Liver (tissue), 9 donors: ENCODE measurements around the gene AMACR. TPM values are rescaled to one million over a fixed set of nuclear protein-coding genes. Genes with fewer than 3 reads are reported as not detected.

ENCODE experiments used
- DNase-seq: peaks from one replicate; pipeline ENCODE4 v3.0.0-alpha.2; 2017; ENCODE audit warnings: low spot score
- H3K27ac ChIP-seq, 2 donors: one replicate each; pipeline ENCODE4 v1.7.0; 2013; ENCODE audit warnings: inconsistent platforms in 2 of 2, low read length in 2 of 2, control low read depth in 1 of 2, low read depth in 1 of 2, mild to moderate bottlenecking in 1 of 2
- H3K27me3 ChIP-seq, 4 donors: one replicate each; pipeline versions ENCODE4 v1.6.1 to v1.7.0; 2013; ENCODE audit warnings: low read length in 3 of 4, inconsistent platforms in 1 of 4, mild to moderate bottlenecking in 1 of 4, moderate library complexity in 1 of 4; ENCODE audit not compliant: control insufficient read depth in 4 of 4, insufficient read depth in 4 of 4
- H3K36me3 ChIP-seq, 4 donors: one replicate each; pipeline versions ENCODE4 v1.6.1 to v1.7.0; 2013; ENCODE audit warnings: low read length in 3 of 4, mild to moderate bottlenecking in 3 of 4, low read depth in 1 of 4, moderate library complexity in 1 of 4; ENCODE audit not compliant: control insufficient read depth in 4 of 4, insufficient read depth in 3 of 4
- H3K4me1 ChIP-seq, 4 donors: one replicate each; pipeline versions ENCODE4 v1.6.1 to v1.7.0; 2013; ENCODE audit warnings: low read length in 3 of 4, mild to moderate bottlenecking in 3 of 4, moderate library complexity in 1 of 4; ENCODE audit not compliant: control insufficient read depth in 4 of 4, insufficient read depth in 4 of 4
- H3K4me3 ChIP-seq, 3 donors: one replicate each; pipeline versions ENCODE4 v1.6.1 to v1.7.0; 2013; ENCODE audit warnings: low read length in 3 of 3, control low read depth in 1 of 3, low read depth in 1 of 3, mild to moderate bottlenecking in 1 of 3
- H3K9ac ChIP-seq, 2 donors: one replicate each; pipeline ENCODE4 v1.7.0; 2013; ENCODE audit warnings: low read length in 2 of 2, mild to moderate bottlenecking in 2 of 2, moderate library complexity in 2 of 2, control low read depth in 1 of 2, low read depth in 1 of 2
- H3K9me3 ChIP-seq, 4 donors: one replicate each; pipeline versions ENCODE4 v1.6.1 to v1.7.0; 2013; ENCODE audit warnings: low read length in 3 of 4; ENCODE audit not compliant: control insufficient read depth in 4 of 4
- ATF3 ChIP-seq: IDR thresholded peaks from 2 replicates; pipeline ENCODE4 v1.6.1; 2016; ENCODE audit warnings: antibody characterized with exemption
- CTCF ChIP-seq: fragments of 150-350 bp; IDR thresholded peaks from 2 replicates; pipeline ENCODE4 v1.5.1; 2017; ENCODE audit warnings: improper control_type of control experiment, low read depth, low read length; ENCODE audit not compliant: missing input control
- EGR1 ChIP-seq, 2 donors: IDR thresholded peaks; 2 replicates each; pipeline ENCODE4 v1.6.1; 2016 to 2018; ENCODE audit warnings: antibody characterized with exemption in 2 of 2, low read depth in 2 of 2
- FOXA1 ChIP-seq: IDR thresholded peaks from 2 replicates; pipeline ENCODE4 v1.6.1; 2016; ENCODE audit warnings: antibody characterized with exemption
- FOXA2 ChIP-seq: IDR thresholded peaks from 2 replicates; pipeline ENCODE4 v1.6.1; 2016; ENCODE audit warnings: antibody characterized with exemption
- GABPA ChIP-seq, 2 donors: IDR thresholded peaks in 1 of 2; conservative IDR thresholded peaks in 1 of 2; 2 replicates each; pipeline ENCODE4 v1.6.1; 2016; ENCODE audit warnings: antibody characterized with exemption in 2 of 2, mild to moderate bottlenecking in 1 of 2, moderate library complexity in 1 of 2
- HNF4A ChIP-seq, 2 donors: conservative IDR thresholded peaks; 2 replicates each; pipeline ENCODE4 v1.6.1; 2016; ENCODE audit warnings: antibody characterized with exemption in 2 of 2, mild to moderate bottlenecking in 2 of 2
- HNF4G ChIP-seq: IDR thresholded peaks from 2 replicates; pipeline ENCODE4 v1.6.1; 2016; ENCODE audit warnings: antibody characterized with exemption
- JUND ChIP-seq, 2 donors: IDR thresholded peaks; 2 replicates each; pipeline ENCODE4 v1.6.1; 2016; ENCODE audit warnings: antibody characterized with exemption in 2 of 2
- NR2F2 ChIP-seq: IDR thresholded peaks from 2 replicates; pipeline ENCODE4 v1.6.1; 2016; ENCODE audit warnings: antibody characterized with exemption
- RAD21 ChIP-seq, 2 donors: IDR thresholded peaks; 2 replicates each; pipeline ENCODE4 v1.6.1; 2016; ENCODE audit warnings: antibody characterized with exemption in 2 of 2, mild to moderate bottlenecking in 2 of 2
- REST ChIP-seq: IDR thresholded peaks from 2 replicates; pipeline ENCODE4 v1.6.1; 2016; ENCODE audit warnings: antibody characterized with exemption, mild to moderate bottlenecking
- RXRA ChIP-seq, 2 donors: IDR thresholded peaks; 2 replicates each; pipeline ENCODE4 v1.6.1; 2017 to 2018; ENCODE audit warnings: antibody characterized with exemption in 2 of 2, mild to moderate bottlenecking in 1 of 2
- SP1 ChIP-seq: IDR thresholded peaks from 2 replicates; pipeline ENCODE4 v1.6.1; 2018; ENCODE audit warnings: antibody characterized with exemption, mild to moderate bottlenecking
- TAF1 ChIP-seq: conservative IDR thresholded peaks from 2 replicates; pipeline ENCODE4 v1.6.1; 2016; ENCODE audit warnings: antibody characterized with exemption, mild to moderate bottlenecking
- YY1 ChIP-seq: IDR thresholded peaks from 2 replicates; pipeline ENCODE4 v1.6.1; 2016; ENCODE audit warnings: antibody characterized with exemption, mild to moderate bottlenecking
- WGBS: extraction: QIAGEN DNeasy Blood & Tissue Kit; methylation state at CpG from one replicate; pipeline ENCODE4 v1.1.7; 2013; 5-methylcytosine and 5-hydroxymethylcytosine counted together
- polyA plus RNA-seq, 2 donors: library from polyadenylated mRNA; stranded (reverse) in 1 of 2; unstranded in 1 of 2; fragments of 200-250 nt in 1 of 2; fragments of >200 nt in 1 of 2; fragmentation: Nextera tagmentation in 1 of 2; extraction: Ambion mirVana in 1 of 2; gene quantifications; one replicate each; pipeline versions ENCODE4 v1.2.1 to v1.2.3, GENCODE V29; 2013 to 2015
- total RNA-seq, 2 donors: library from RNA; depleted of rRNA; stranded (reverse); fragments of >200 nt; gene quantifications; one replicate each; pipeline ENCODE4 v1.2.3, GENCODE V29; 2014
- TF ChIP-seq, protein P1 (sequence below): IDR thresholded peaks from 2 replicates; pipeline ENCODE4 v1.6.1; 2016; ENCODE audit warnings: antibody characterized with exemption
- TF ChIP-seq, protein P2 (sequence below): IDR thresholded peaks from 2 replicates; pipeline ENCODE4 v1.6.1; 2016; ENCODE audit warnings: antibody characterized with exemption
- donor health status: healthy.
- donor health status: healthy.
- donor health status: healthy.
- donor health status: healthy.
- donor health status: healthy.

Gene AMACR
- total and polyA plus RNA-seq, 4 donors: 15.6 to 48.5 (median 31.7) TPM

DNA sequence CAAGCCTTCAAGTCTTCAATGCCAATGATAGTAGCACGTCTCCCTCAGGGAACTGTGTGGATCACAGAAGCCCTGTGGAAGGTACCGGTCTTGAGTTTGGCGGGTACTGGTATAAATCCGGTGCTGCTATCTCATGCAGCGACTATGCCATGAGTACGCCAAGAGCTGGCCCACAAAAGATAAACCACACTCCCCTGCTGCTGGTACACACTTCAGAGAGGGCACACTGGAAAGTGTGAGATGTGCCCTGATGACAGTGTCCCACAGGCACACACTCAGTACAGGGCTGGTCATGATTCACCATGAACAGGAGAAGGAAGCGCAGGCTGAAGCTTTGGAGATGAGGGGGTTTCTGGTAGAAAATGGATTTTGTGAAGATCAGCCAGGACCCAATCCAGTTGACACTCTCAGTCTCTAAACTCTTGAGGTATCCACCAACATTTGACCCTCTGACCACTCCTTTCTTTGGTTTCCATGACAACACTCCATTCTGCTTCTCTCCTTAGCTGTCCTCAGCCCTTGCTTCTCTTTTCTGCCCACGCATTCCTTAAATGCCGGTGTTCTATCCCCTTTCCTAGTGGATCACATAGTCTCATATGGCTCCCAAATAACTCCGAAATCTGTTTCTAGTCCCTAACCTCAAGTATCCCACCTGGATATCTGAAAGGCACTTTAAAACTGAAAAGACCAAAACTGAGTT lies 5.1 kb downstream of the AMACR start:
- peak overlapping the region; percentile 5 to 23 for H3K27ac ChIP-seq
- H3K4me1 ChIP-seq: peaks cover 0 to 63% (median 45%) of the 10 kb centered on the region in 4 donors
- no peaks in the 10 kb centered on the region for H3K27me3 ChIP-seq
- no peak for DNase-seq
- no peak for TF ChIP-seq HNF4A (conservative IDR thresholded peaks at IDR 0.05)
- no peak for TF ChIP-seq HNF4G
- no peak for TF ChIP-seq RXRA (IDR thresholded peaks at IDR 0.05)
- TF ChIP-seq, protein P1, sequence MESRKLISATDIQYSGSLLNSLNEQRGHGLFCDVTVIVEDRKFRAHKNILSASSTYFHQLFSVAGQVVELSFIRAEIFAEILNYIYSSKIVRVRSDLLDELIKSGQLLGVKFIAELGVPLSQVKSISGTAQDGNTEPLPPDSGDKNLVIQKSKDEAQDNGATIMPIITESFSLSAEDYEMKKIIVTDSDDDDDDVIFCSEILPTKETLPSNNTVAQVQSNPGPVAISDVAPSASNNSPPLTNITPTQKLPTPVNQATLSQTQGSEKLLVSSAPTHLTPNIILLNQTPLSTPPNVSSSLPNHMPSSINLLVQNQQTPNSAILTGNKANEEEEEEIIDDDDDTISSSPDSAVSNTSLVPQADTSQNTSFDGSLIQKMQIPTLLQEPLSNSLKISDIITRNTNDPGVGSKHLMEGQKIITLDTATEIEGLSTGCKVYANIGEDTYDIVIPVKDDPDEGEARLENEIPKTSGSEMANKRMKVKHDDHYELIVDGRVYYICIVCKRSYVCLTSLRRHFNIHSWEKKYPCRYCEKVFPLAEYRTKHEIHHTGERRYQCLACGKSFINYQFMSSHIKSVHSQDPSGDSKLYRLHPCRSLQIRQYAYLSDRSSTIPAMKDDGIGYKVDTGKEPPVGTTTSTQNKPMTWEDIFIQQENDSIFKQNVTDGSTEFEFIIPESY: no peak
- WGBS: 97% methylated on average over 10 of the region's 10 CpGs
- H3K9ac ChIP-seq: no peak overlapping the region
- no peaks in the 10 kb centered on the region for H3K9me3 ChIP-seq
- H3K36me3 ChIP-seq: peaks cover 0 to 18% (median 9%) of the 10 kb centered on the region in 4 donors
- H3K4me3 ChIP-seq: no peak overlapping the region

DNA sequence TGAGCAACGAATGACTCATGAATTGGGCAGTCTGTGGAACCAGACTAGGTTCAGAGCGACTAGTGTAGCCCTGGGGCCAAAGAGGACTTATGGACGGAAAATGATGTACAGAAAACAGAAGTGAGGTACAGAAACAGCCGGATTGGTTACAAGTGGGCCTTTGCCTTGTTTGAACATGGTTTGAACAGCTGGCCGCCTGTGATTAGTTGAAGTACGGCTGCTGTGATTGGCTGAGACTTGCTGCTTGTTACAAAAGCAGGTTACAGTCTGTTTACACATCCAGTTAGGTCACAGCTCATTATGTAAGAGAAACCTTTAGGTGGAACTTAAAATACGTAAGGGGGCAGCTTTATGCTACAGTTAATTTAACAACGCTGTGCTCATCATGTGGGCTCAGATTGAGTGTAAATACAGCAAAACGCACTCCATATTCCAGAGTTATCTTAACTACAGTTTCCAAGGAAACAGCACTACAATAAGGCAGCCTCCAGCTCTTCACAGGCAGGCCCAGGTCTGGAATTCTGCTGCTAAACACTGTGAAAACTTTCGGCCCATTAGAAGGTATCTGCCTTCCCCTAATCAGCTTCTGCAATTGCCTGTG lies 6.5 kb downstream of the AMACR start:
- DNase-seq: no peak
- H3K27me3 ChIP-seq: no peaks in the 10 kb centered on the region
- peak overlapping the region; percentile 87 to 92 for H3K27ac ChIP-seq

More for the DNA sequence above, 6.5 kb downstream of the AMACR start:
- 44% methylated on average over 10 of the region's 10 CpGs for WGBS
- TF ChIP-seq, protein P1: no peak
- TF ChIP-seq REST (no peak), RXRA (IDR thresholded peaks at IDR 0.05) (peak in 1 of 2 donors; percentile 68), TAF1 (no peak), NR2F2 (peak; percentile 17), ATF3 (peak; percentile 35), RAD21 (IDR thresholded peaks at IDR 0.05) (peak; percentile 7 to 17), JUND (IDR thresholded peaks at IDR 0.05) (peak in 1 of 2 donors; percentile 41), FOXA1 (peak; percentile 90), EGR1 (IDR thresholded peaks at IDR 0.05; ENCODE audit: low read depth in 2 of 2) (no peak), FOXA2 (peak; percentile 94), GABPA (IDR thresholded peaks at IDR 0.05 in 1 of 2, conservative IDR thresholded peaks at IDR 0.05 in 1 of 2) (no peak), HNF4G (no peak), SP1 (peak; percentile 83), YY1 (peak; percentile 46), CTCF (no peak), HNF4A (conservative IDR thresholded peaks at IDR 0.05) (peak; percentile 63 to 72)
- TF ChIP-seq, protein P2, sequence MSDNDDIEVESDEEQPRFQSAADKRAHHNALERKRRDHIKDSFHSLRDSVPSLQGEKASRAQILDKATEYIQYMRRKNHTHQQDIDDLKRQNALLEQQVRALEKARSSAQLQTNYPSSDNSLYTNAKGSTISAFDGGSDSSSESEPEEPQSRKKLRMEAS: no peak
- no peak overlapping the region for H3K4me3 ChIP-seq
- peaks cover 0 to 18% (median 9%) of the 10 kb centered on the region in 4 donors for H3K36me3 ChIP-seq
- no peaks in the 10 kb centered on the region for H3K9me3 ChIP-seq
- peak overlapping the region in 1 of 2 donors; percentile 59 for H3K9ac ChIP-seq
- H3K4me1 ChIP-seq: peaks cover 0 to 62% (median 49%) of the 10 kb centered on the region in 4 donors
